ENCODE data around the gene RPS6KB2. TPM values are rescaled to one million over a fixed set of nuclear protein-coding genes. Genes with fewer than 3 reads are reported as not detected.
"Not testable (repeated sequence)": the region's sequence is repeated elsewhere in the genome, so short reads cannot be mapped to it uniquely, and the experiment has no call there.

RPS6KB2 gene
- total RNA-seq, 4 donors from 2014 or later: 27.4 to 45.0 (median 30.7) TPM

DNA sequence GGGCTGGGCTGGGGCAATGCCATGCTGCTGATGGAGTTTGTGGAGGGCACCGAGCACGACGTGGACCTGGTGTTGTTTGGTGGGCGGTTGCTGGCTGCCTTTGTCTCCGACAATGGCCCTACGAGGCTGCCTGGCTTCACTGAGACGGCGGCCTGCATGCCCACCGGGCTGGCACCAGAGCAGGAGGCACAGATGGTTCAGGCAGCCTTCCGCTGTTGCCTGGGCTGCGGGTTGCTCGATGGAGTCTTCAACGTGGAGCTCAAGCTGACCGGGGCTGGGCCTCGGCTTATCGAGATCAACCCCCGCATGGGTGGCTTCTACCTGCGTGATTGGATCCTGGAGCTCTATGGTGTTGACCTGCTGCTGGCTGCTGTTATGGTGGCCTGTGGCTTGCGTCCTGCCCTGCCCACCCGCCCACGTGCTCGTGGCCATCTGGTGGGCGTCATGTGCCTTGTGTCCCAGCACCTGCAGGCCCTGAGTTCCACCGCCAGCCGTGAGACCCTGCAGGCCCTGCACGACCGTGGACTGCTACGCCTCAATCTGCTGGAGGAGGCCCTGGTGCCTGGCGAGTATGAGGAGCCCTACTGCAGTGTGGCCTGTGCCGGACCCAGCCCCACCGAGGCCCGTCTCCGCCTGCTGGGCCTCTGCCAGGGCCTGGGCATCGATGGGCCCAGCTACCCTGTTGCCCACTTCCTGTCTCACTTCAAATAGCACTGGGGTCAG, 4.2 kb upstream of the RPS6KB2 start:
- TF ChIP-seq, protein P1, sequence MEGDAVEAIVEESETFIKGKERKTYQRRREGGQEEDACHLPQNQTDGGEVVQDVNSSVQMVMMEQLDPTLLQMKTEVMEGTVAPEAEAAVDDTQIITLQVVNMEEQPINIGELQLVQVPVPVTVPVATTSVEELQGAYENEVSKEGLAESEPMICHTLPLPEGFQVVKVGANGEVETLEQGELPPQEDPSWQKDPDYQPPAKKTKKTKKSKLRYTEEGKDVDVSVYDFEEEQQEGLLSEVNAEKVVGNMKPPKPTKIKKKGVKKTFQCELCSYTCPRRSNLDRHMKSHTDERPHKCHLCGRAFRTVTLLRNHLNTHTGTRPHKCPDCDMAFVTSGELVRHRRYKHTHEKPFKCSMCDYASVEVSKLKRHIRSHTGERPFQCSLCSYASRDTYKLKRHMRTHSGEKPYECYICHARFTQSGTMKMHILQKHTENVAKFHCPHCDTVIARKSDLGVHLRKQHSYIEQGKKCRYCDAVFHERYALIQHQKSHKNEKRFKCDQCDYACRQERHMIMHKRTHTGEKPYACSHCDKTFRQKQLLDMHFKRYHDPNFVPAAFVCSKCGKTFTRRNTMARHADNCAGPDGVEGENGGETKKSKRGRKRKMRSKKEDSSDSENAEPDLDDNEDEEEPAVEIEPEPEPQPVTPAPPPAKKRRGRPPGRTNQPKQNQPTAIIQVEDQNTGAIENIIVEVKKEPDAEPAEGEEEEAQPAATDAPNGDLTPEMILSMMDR (IDR thresholded peaks at IDR 0.05): no peak
- ATAC-seq (ENCODE audit: low FRiP score) (no peak), DNase-seq (ENCODE audit: low spot score) (no peak)

DNA sequence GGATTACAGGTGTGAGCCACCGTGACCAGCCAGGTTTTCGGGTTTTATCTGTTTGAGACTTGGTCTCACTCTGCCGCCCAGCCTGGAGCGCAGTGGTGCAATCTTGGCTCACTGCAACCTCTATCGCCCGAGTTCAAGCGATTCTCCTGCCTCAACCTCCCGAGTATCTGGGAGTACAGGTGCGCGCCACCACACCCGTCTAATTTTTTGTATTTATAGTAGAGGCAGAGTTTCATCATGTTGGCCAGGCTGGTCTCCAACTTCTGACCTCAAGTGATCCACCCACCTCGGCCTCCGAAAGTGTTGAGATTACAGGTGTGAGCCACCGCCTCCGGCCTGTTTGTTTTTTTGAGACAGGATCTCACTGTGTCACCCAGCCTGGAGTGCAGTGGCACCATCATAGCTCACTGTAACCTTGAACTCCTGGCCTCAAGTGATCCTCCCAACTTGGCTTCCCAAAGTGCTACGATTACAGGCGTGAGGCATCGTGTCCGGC, 882 bp upstream of the RPS6KB2 start:
- DNase-seq (ENCODE audit: low spot score); ATAC-seq (ENCODE audit: low FRiP score): not testable (repeated sequence)

DNA sequence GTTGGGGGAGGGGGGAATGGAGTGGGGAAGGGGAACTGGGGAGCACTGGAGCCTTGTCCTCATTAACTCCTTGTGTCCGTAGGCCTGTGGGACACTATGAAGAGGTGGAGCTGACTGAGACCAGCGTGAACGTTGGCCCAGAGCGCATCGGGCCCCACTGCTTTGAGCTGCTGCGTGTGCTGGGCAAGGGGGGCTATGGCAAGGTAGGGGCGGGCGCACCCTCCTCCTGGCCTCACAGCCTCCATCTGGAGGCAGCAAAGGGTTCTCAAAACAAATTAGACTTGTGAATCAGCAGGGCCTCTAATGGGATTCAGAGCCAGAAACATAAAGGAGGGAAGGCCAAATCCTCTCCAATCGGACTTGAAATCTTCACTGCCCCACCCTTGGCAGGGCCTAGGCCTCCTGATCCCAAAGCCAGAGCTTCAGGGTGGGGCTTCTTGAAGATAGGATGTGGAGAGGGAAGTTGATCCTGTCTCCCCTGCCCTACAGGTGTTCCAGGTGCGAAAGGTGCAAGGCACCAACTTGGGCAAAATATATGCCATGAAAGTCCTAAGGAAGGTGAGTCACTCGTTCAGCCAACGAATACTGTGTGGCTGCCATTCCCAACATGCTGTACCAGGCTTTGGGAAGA, 859 bp downstream of the RPS6KB2 start:
- ATAC-seq (ENCODE audit: low FRiP score): no peak
- DNase-seq (ENCODE audit: low spot score): no peak
- TF ChIP-seq, protein P1 (IDR thresholded peaks at IDR 0.05): no peak

DNA sequence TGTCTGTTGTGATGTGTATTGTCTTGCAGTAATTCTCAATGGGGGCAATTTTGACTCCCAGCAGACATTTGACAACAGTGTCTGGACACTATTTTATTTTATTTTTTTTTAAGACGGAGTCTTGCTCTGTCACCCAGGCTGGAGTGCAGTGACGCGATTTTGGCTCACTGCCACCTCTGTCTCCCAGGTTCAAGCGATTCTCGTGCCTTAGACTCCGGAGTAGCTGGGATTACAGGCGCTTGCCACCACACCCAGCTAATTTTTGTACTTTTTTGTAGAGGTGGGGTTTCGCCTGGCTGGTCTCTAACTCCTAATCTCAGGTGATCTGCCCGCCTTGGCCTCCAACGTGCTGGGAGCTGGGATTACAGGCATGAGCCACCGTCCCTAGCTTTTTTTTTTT, 1.4 kb downstream of the RPS6KB2 start:
- DNase-seq (ENCODE audit: low spot score): no peak
- TF ChIP-seq, protein P1 (IDR thresholded peaks at IDR 0.05): no peak
- ATAC-seq (ENCODE audit: low FRiP score): no peak

DNA sequence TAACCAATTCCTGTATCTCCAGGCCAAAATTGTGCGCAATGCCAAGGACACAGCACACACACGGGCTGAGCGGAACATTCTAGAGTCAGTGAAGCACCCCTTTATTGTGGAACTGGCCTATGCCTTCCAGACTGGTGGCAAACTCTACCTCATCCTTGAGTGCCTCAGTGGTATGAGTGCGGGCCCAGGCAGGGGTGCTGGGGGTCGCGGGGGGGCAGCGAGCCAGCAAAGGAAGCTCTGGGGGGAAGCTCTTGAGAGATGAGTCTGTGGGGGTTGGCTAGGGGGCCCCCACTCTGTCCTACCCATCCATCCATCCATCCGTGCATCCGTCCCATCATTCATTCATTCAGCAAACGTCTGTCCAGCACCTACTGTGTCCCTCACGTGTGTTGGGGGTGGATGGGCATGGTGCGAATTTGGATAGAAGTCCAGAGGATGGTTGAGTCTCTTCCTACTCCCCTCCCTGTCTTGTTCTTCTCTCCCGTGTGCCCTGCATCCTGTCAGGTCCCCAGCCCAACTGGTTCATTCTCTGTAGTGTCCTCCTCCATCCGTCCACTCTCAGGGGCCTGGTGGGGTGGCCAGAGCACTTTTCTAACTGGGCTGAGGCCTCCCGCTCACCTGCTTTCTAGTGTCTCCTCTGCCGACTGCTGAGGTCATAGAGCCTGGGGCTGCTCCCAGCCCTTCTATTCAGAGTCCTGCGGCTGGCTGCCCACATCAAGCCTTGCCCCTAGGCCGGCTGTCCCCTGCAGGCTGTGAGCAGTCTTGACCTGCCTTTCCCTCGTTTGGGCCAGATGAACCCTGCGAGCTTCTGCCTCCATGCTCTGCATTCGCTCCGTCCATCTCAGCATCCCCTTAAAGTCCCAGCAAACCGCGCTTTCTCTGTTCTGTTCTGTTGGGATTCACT, 3.3 kb downstream of the RPS6KB2 start:
- no peak for ATAC-seq (ENCODE audit: low FRiP score)
- no peak for DNase-seq (ENCODE audit: low spot score)
- TF ChIP-seq, protein P1 (IDR thresholded peaks at IDR 0.05): no peak

DNA sequence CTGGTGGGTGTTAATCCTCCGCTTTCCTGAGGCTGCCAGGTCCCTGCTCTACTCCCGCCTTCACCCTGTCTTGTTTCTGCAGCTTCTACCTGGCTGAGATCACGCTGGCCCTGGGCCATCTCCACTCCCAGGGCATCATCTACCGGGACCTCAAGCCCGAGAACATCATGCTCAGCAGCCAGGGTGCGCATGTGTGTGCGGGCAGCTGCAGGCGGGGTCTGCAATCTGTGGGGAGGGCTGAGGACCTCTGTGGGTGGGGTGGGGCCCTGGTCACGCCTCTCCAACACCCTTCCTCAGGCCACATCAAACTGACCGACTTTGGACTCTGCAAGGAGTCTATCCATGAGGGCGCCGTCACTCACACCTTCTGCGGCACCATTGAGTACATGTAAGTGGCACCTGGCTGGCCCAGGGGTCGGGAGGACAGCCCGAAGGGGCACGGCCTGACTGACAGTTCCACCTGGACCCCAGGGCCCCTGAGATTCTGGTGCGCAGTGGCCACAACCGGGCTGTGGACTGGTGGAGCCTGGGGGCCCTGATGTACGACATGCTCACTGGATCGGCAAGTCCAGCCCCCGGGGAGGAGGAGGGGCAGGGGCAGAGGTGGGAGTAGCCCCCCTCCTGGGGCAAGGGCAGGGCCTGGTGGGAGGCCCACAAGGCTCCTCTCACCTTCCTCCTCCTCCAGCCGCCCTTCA, 4.5 kb downstream of the RPS6KB2 start:
- no peak for DNase-seq (ENCODE audit: low spot score)
- TF ChIP-seq, protein P1 (IDR thresholded peaks at IDR 0.05): no peak
- no peak for ATAC-seq (ENCODE audit: low FRiP score)
